Osteoblast (primary cell): ENCODE measurements around the gene FBXO3. TPM values are rescaled to one million over a fixed set of nuclear protein-coding genes. Genes with fewer than 3 reads are reported as not detected.

Experiments
- DNase-seq: peaks from one replicate; pipeline ENCODE4 v3.0.0; 2011; ENCODE audit warnings: low spot score, mixed read lengths; ENCODE audit not compliant: insufficient read length; ENCODE audit errors: missing footprints
- H2AFZ ChIP-seq: 2 replicates; pipeline ENCODE4 v1.6.0; 2011; ENCODE audit warnings: mild to moderate bottlenecking, low read length
- H3K27ac ChIP-seq: 2 replicates; pipeline ENCODE4 v1.5.1; 2011; ENCODE audit warnings: mild to moderate bottlenecking, low read depth, low read length, moderate library complexity
- H3K27me3 ChIP-seq: 2 replicates; pipeline ENCODE4 v1.6.0; 2012; ENCODE audit warnings: mild to moderate bottlenecking, control low read depth, inconsistent platforms, low read length, moderate library complexity; ENCODE audit not compliant: insufficient read depth
- H3K36me3 ChIP-seq: 2 replicates; pipeline ENCODE4 v1.5.1; 2011; ENCODE audit warnings: mild to moderate bottlenecking, low read length, control low read depth, moderate library complexity; ENCODE audit not compliant: insufficient read depth
- H3K4me1 ChIP-seq: 2 replicates; pipeline ENCODE4 v1.5.1; 2011; ENCODE audit warnings: mild to moderate bottlenecking, low read length, control low read depth, moderate library complexity; ENCODE audit not compliant: insufficient read depth
- H3K4me2 ChIP-seq: 2 replicates; pipeline ENCODE4 v1.6.0; 2011; ENCODE audit warnings: mild to moderate bottlenecking, low read length; ENCODE audit not compliant: insufficient read depth
- H3K4me3 ChIP-seq: fragments of 200-600 bp; sonication (generic); 3 replicates; pipeline ENCODE4 v1.5.1; 2012; ENCODE audit warnings: mild to moderate bottlenecking, low read length, inconsistent platforms; ENCODE audit not compliant: insufficient read depth
- H3K79me2 ChIP-seq: 2 replicates; pipeline ENCODE4 v1.6.0; 2012; ENCODE audit warnings: mild to moderate bottlenecking, low read length, control low read depth, inconsistent platforms; ENCODE audit not compliant: insufficient read depth
- H3K9me3 ChIP-seq: 2 replicates; pipeline ENCODE4 v1.5.1; 2011; ENCODE audit warnings: low read depth, low read length, control low read depth
- H4K20me1 ChIP-seq: 2 replicates; pipeline ENCODE4 v1.6.0; 2012; ENCODE audit warnings: mild to moderate bottlenecking, low read length, control low read depth; ENCODE audit not compliant: insufficient read depth
- total RNA-seq: library from RNA; depleted of rRNA; stranded (reverse); fragments of >200 nt; gene quantifications from 2 replicates; pipeline ENCODE4 v1.2.3, GENCODE V29; 2012
- TF ChIP-seq, protein P1 (sequence below): IDR thresholded peaks from 2 replicates; pipeline ENCODE4 v1.5.1; 2011; ENCODE audit warnings: mild to moderate bottlenecking, low read depth, low read length, moderate library complexity; ENCODE audit errors: extremely low read depth

FBXO3 gene
- total RNA-seq, 1 donor: 35.8 TPM

DNA sequence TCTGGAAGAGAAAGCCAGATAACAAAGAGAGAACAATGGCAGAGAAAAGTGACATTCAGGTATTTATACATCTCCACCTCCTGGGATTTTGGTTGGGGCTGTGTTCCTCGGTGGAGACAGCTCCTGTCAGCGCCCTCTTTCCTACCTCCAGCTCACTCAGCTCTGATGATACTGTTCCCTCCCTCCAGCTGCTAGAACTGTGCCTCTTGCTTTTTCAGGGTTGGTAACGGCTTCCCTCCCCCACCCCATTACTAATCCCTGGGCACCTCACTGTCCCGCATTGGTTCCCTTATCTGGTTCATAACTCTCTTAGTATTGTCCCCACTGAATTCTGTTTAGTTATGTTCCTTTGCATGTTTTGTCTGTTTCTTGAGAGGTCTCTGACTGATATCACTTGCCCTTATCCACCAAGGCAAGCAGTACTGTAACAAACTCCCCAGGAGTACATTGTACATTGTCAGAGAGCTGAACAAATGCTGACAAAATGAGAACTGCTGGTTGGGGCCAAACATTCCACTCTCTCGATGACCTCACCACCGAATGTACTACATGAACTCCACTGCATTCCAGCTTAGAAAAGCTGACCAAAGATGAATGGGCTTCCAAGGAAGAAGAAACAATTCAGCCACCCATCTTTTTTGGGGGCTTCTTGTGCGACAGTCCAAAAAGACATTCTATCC lies 5.7 kb upstream of the FBXO3 start:
- H3K4me2 ChIP-seq: peak overlapping the region; percentile 67
- H3K4me3 ChIP-seq: peak overlapping the region; percentile 51
- no peaks in the 10 kb centered on the region for H3K9me3 ChIP-seq

DNA sequence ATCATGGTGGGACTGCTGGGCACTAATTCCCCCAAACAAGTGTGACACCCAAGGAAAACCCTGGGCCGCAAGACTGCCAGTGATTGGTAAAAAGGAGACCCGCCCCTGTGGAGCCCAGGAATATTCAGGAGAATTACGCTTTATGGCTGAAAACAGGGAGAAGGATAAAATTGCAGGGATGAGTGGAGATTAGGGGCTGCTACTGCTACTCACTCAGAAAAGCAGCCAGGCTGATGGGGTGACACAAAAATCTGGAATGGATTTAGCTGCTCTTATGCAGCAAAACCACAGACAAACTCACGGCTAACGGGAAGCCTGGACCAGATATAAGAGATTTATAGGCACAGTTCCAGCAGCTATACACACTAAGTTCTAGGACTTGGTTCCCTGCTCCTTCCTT lies 4.4 kb upstream of the FBXO3 start:
- H3K27me3 ChIP-seq: no peaks in the 10 kb centered on the region
- H3K27ac ChIP-seq: no peak overlapping the region
- no peaks in the 10 kb centered on the region for H3K36me3 ChIP-seq
- no peaks in the 10 kb centered on the region for H3K9me3 ChIP-seq
- TF ChIP-seq, protein P1, sequence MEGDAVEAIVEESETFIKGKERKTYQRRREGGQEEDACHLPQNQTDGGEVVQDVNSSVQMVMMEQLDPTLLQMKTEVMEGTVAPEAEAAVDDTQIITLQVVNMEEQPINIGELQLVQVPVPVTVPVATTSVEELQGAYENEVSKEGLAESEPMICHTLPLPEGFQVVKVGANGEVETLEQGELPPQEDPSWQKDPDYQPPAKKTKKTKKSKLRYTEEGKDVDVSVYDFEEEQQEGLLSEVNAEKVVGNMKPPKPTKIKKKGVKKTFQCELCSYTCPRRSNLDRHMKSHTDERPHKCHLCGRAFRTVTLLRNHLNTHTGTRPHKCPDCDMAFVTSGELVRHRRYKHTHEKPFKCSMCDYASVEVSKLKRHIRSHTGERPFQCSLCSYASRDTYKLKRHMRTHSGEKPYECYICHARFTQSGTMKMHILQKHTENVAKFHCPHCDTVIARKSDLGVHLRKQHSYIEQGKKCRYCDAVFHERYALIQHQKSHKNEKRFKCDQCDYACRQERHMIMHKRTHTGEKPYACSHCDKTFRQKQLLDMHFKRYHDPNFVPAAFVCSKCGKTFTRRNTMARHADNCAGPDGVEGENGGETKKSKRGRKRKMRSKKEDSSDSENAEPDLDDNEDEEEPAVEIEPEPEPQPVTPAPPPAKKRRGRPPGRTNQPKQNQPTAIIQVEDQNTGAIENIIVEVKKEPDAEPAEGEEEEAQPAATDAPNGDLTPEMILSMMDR: no peak
- H3K4me3 ChIP-seq: peak overlapping the region; percentile 12
- H3K4me2 ChIP-seq: peak overlapping the region; percentile 20
- peak; percentile 60 for DNase-seq
- no peaks in the 10 kb centered on the region for H4K20me1 ChIP-seq
- H3K4me1 ChIP-seq: peaks cover 35% of the 10 kb centered on the region
- peak overlapping the region; percentile 36 for H2AFZ ChIP-seq
- peaks cover 6% of the 10 kb centered on the region for H3K79me2 ChIP-seq

More for the DNA sequence above, 5.7 kb upstream of the FBXO3 start:
- TF ChIP-seq, protein P1: no peak
- peak; percentile 88 for DNase-seq
- Histone ChIP-seq H3K4me1 (peaks cover 30% of the 10 kb centered on the region), H4K20me1 (no peaks in the 10 kb centered on the region), H3K27ac (peak overlapping the region; percentile 58), H3K79me2 (no peaks in the 10 kb centered on the region), H3K36me3 (no peaks in the 10 kb centered on the region), H3K27me3 (no peaks in the 10 kb centered on the region), H2AFZ (peak overlapping the region; percentile 82)

DNA sequence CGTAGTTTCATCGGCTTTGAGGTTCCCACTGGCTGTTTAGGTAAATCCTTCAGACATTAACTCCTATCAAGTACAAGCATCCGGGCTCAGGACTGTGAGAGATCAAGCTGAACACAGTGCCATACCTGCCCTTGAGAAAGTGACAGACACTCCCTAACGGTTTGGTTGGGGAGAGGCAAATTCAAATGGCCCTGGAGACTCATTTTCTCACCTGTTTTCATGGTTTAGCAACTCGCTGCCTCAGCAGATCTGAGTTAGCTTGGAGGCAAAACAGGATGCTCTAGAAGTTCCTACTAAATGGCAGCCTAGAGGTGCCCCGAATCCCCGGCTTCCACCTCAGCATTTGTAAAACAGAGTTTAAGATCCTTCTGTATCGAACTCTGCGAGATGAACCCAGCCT lies 3.6 kb upstream of the FBXO3 start:
- Histone ChIP-seq H3K9me3 (no peaks in the 10 kb centered on the region), H3K4me3 (no peak overlapping the region), H3K27ac (no peak overlapping the region), H3K79me2 (peaks cover 14% of the 10 kb centered on the region), H2AFZ (no peak overlapping the region), H3K4me1 (peaks cover 41% of the 10 kb centered on the region), H4K20me1 (peaks cover 4% of the 10 kb centered on the region), H3K27me3 (no peaks in the 10 kb centered on the region), H3K36me3 (no peaks in the 10 kb centered on the region), H3K4me2 (peak overlapping the region; percentile 20)
- TF ChIP-seq, protein P1: no peak
- no peak for DNase-seq

DNA sequence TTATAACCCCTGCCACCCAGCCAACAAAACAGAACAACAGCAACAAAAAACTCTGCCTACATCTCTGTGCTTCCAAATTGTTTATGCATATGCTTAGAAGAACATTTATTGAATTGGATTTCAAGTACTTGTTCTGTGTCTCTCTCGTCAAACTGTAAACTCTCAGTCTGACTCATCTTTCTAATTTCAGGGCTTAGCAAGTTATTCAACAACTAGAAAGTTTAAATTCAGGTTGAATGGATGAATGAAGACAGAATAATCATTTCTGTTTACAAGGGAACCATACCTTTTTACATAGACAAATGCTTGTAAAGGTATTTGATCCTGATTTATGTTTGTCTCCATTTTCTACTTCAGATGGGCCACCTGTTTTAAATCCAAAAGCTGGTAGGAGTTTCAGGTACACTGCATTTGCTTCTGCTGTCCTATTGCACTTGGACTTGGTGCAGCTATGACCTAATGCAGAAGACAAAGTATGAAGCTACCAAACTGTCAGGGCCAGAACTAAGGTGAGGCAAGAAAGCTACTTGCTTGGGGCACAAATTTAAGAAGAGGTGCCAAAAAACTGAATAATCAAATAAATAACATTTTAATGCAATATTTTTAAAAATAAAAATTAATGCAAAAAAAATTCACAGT lies 1.6 kb upstream of the FBXO3 start:
- Histone ChIP-seq H3K27ac (no peak overlapping the region), H4K20me1 (peaks cover 20% of the 10 kb centered on the region), H2AFZ (no peak overlapping the region), H3K36me3 (no peaks in the 10 kb centered on the region), H3K4me3 (no peak overlapping the region), H3K79me2 (peaks cover 29% of the 10 kb centered on the region), H3K4me1 (peaks cover 41% of the 10 kb centered on the region), H3K4me2 (no peak overlapping the region), H3K9me3 (no peaks in the 10 kb centered on the region), H3K27me3 (no peaks in the 10 kb centered on the region)
- TF ChIP-seq, protein P1: no peak
- no peak for DNase-seq
